PC-3 (cell line): Measurements from ENCODE around the gene PLCXD1. TPM values are rescaled to one million over a fixed set of nuclear protein-coding genes. Genes with fewer than 3 reads are reported as not detected.

ENCODE experiments used
- ATAC-seq: fragments of 200-7000 bp; cut with Tn5 transposase; 2 replicates; pipeline ENCODE4 v1.9.1; 2020; ENCODE audit warnings: mild to moderate bottlenecking, moderate library complexity
- BruUV-seq: library from RNA; stranded (reverse); fragments of 400-500 nt; replicated peaks from 2 replicates; lab custom pipeline; 2021; lab: Mats Ljungman, UMichigan
- CTCF ChIA-PET: fragments of 300-600 bp; sonication (Branson Sonifier 250); formaldehyde crosslinking; loops from one replicate; lab custom pipeline; 2022; ENCODE audit warnings: antibody characterized with exemption; lab: Charles Lee
- POLR2A ChIA-PET: fragments of 300-600 bp; sonication (Branson Sonifier 250); formaldehyde crosslinking; loops from one replicate; lab custom pipeline; 2022; ENCODE audit warnings: antibody characterized with exemption; ENCODE audit not compliant: unreplicated experiment; lab: Charles Lee
- DNase-seq: peaks from one replicate; pipeline ENCODE4 v3.0.0-alpha.2; 2015
- H2AFZ ChIP-seq: fragments of 300-600 bp; sonication (generic); 2 replicates; pipeline ENCODE4 v1.6.0; 2016; ENCODE audit warnings: antibody characterized with exemption, low read length
- H3F3A ChIP-seq: fragments of 300-600 bp; sonication (generic); one replicate; pipeline ENCODE4 v1.6.0; 2017; ENCODE audit warnings: antibody characterized with exemption, low read length, control low read depth, mild to moderate bottlenecking; ENCODE audit not compliant: unreplicated experiment
- H3K27ac ChIP-seq: fragments of 300-600 bp; sonication (generic); 2 replicates; pipeline ENCODE4 v1.5.1; 2016; ENCODE audit warnings: mild to moderate bottlenecking, low read length
- H3K27me3 ChIP-seq: fragments of 300-600 bp; sonication (generic); 2 replicates; pipeline ENCODE4 v1.6.1; 2016; ENCODE audit warnings: low read length, mixed read lengths
- H3K36me3 ChIP-seq: fragments of 300-600 bp; sonication (generic); 2 replicates; pipeline ENCODE4 v1.6.1; 2016; ENCODE audit warnings: low read depth, mixed run types, low read length, mixed read lengths
- H3K4me1 ChIP-seq: fragments of 300-600 bp; sonication (generic); 2 replicates; pipeline ENCODE4 v1.5.1; 2016; ENCODE audit warnings: low read length; ENCODE audit not compliant: insufficient read depth
- H3K4me2 ChIP-seq: fragments of 300-600 bp; sonication (generic); 2 replicates; pipeline ENCODE4 v1.6.0; 2016; ENCODE audit warnings: low read length
- H3K4me3 ChIP-seq: fragments of 300-600 bp; sonication (generic); 2 replicates; pipeline ENCODE4 v1.5.1; 2016; ENCODE audit warnings: mild to moderate bottlenecking, low read length, mixed read lengths
- H3K79me2 ChIP-seq: fragments of 300-600 bp; sonication (generic); 2 replicates; pipeline ENCODE4 v1.6.1; 2017; ENCODE audit warnings: low read length, mixed read lengths
- H3K9ac ChIP-seq: fragments of 300-600 bp; sonication (generic); 2 replicates; pipeline ENCODE4 v1.6.0; 2016; ENCODE audit warnings: mild to moderate bottlenecking, low read length
- H3K9me2 ChIP-seq: fragments of 300-600 bp; sonication (generic); replicated peaks from 2 replicates; pipeline ENCODE4 v1.6.1; 2016; ENCODE audit warnings: mixed run types, low read length, mixed read lengths
- H3K9me3 ChIP-seq: fragments of 300-600 bp; sonication (generic); 2 replicates; pipeline ENCODE4 v1.6.1; 2016; ENCODE audit warnings: low read length, mixed read lengths
- H4K20me1 ChIP-seq: fragments of 300-600 bp; sonication (generic); 2 replicates; pipeline ENCODE4 v1.6.1; 2016; ENCODE audit warnings: low read length, mixed read lengths
- EZH2 ChIP-seq: fragments of 300-600 bp; sonication (generic); IDR thresholded peaks from one replicate; pipeline ENCODE4 v1.6.1; 2017; ENCODE audit warnings: antibody characterized with exemption, mild to moderate bottlenecking, low read length; ENCODE audit not compliant: unreplicated experiment
- EZH2phosphoT487 ChIP-seq: fragments of 300-600 bp; sonication (generic); IDR thresholded peaks from 2 replicates; pipeline ENCODE4 v1.6.1; 2018; ENCODE audit warnings: mild to moderate bottlenecking, antibody characterized with exemption, low read length, borderline replicate concordance
- intact Hi-C: fragments of 100-400 bp; cut with micrococcal nuclease; formaldehyde crosslinking; loops from 2 replicates; pipeline ENCODE4 v1.9.0; 2023
- total RNA-seq: library from RNA; depleted of rRNA; stranded (reverse); fragments of >200 nt; gene quantifications from 2 replicates; pipeline ENCODE4 v1.2.3, GENCODE V29; 2014
- TF ChIP-seq, protein P1 (sequence below): fragments of 300-600 bp; sonication (generic); conservative IDR thresholded peaks from 2 replicates; pipeline ENCODE4 v1.5.1; 2017; ENCODE audit warnings: antibody characterized with exemption, low read depth, mild to moderate bottlenecking, low read length

PLCXD1 gene
- total RNA-seq, 1 experiment from 2014 or later = 25.7 TPM

DNA sequence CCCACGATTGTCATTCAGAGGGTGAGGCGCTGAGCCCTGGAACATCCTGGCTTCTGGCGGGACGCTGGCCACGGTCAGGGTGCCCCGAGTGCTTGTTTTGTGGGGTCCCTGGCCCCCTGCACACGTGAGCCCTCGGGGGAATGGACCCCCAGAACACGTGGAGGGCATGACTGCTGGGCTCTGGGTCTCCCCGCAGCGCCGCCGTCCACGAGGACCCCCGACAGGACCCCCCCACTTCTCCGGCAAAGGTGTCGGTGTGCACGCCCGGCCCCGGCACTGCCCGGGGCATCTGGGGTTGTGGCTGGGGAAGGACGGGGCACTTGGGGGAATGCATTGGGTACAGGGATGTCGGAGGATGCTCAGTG, 51.3 kb downstream of the PLCXD1 start:
- Histone ChIP-seq H3K4me2 (no peak overlapping the region), H3K27me3 (no peaks in the 10 kb centered on the region), H3K4me1 (no peaks in the 10 kb centered on the region), H3K9me3 (no peaks in the 10 kb centered on the region), H3F3A (no peaks in the 10 kb centered on the region), H4K20me1 (no peaks in the 10 kb centered on the region), H3K9me2 (no peaks in the 10 kb centered on the region), H3K4me3 (no peak overlapping the region), H3K9ac (no peak overlapping the region), H3K79me2 (no peaks in the 10 kb centered on the region), H3K27ac (no peak overlapping the region), H2AFZ (no peak overlapping the region), H3K36me3 (no peaks in the 10 kb centered on the region)
- DNase-seq (no peak), ATAC-seq (no peak)
- intact Hi-C loops = no loop called here
- no TSS peak for BruUV-seq
- ChIA-PET CTCF (no interaction called here), POLR2A (no interaction called here)
- TF ChIP-seq EZH2 (no peak), EZH2phosphoT487 (no peak)
- TF ChIP-seq, protein P1, sequence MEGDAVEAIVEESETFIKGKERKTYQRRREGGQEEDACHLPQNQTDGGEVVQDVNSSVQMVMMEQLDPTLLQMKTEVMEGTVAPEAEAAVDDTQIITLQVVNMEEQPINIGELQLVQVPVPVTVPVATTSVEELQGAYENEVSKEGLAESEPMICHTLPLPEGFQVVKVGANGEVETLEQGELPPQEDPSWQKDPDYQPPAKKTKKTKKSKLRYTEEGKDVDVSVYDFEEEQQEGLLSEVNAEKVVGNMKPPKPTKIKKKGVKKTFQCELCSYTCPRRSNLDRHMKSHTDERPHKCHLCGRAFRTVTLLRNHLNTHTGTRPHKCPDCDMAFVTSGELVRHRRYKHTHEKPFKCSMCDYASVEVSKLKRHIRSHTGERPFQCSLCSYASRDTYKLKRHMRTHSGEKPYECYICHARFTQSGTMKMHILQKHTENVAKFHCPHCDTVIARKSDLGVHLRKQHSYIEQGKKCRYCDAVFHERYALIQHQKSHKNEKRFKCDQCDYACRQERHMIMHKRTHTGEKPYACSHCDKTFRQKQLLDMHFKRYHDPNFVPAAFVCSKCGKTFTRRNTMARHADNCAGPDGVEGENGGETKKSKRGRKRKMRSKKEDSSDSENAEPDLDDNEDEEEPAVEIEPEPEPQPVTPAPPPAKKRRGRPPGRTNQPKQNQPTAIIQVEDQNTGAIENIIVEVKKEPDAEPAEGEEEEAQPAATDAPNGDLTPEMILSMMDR = no peak

DNA sequence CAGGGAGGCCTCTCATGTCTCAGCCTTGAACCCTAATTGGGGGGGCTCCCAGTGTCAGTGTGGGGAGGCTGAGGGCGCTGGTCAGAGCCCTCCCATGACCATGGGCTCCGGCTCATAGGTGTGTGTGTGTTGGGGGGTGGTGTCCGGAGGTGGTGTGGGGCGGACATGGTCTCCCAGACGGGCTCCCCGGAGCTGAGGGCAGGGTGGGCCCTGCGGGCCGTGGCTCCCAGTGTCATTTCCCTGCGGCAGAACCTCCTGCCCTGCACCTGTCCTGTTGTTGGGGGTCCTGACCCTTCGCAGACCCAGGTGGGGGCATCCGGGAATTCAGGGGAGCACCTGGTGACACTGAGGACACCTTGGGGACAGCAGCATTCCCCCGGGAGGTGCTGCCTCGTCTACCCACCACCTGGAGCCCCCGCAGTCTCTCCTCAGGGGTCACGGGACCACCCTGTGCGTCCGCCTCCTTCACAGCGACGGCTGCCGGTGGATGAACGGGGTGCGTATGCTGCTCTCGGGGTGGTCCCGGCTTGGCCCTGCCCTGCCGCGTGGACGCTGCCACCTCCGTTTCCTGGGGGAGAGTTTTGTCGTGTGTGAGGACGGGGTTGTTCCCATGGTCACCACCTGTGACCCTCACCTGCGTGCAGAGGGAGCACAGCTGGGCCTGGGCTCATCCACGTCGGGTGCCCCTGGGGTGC, 51.9 kb downstream of the PLCXD1 start:
- Histone ChIP-seq H3K27ac (no peak overlapping the region), H3F3A (no peaks in the 10 kb centered on the region), H2AFZ (no peak overlapping the region), H3K79me2 (no peaks in the 10 kb centered on the region), H3K9me2 (no peaks in the 10 kb centered on the region), H4K20me1 (no peaks in the 10 kb centered on the region), H3K9me3 (no peaks in the 10 kb centered on the region), H3K9ac (no peak overlapping the region), H3K27me3 (no peaks in the 10 kb centered on the region), H3K4me3 (no peak overlapping the region), H3K4me2 (no peak overlapping the region), H3K4me1 (no peaks in the 10 kb centered on the region), H3K36me3 (no peaks in the 10 kb centered on the region)
- TF ChIP-seq, protein P1 = no peak
- TF ChIP-seq EZH2phosphoT487 (no peak), EZH2 (no peak)
- CTCF ChIA-PET = no interaction called here
- no TSS peak for BruUV-seq
- ATAC-seq (no peak), DNase-seq (no peak)
- intact Hi-C loops = no loop called here
- POLR2A ChIA-PET = no interaction called here

DNA sequence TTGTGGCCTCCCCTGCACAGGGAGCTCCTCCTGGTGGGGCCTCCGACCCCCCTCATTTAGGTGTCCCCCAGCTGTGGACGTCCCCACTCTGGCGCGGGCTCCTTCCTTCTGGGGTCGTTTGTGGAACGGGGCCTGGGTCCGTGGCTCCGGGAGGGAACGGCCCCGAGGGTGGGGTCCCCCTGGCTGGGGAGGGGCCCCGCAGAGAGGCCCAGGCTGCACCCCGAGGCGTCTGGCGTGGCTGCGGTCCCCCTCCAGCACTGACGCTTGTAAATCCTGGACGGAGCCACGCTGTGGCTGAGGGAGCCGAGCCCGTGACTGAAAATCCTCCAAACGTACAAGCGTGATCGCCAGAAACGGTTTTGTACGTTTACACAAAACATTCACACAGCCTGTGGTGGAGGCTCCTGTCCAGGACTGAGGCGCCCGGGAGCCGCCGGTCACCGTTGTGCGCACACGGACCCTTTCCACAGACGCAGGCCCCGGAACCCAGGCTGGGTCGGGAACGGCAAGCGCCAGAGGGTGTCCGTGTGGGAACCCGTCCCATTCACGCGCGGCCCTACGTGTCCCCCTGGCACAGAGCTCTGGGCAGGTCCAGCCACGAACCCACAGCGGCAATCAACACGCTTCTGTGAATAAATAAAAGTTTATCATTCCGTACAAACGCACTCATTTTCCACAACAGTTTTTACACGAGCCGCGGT, 52.6 kb downstream of the PLCXD1 start:
- ATAC-seq = no peak
- Histone ChIP-seq H3K4me3 (no peak overlapping the region), H3K79me2 (no peaks in the 10 kb centered on the region), H3K4me2 (no peak overlapping the region), H3K9me2 (no peaks in the 10 kb centered on the region), H4K20me1 (no peaks in the 10 kb centered on the region), H3K27ac (no peak overlapping the region), H3K9me3 (no peaks in the 10 kb centered on the region), H3K36me3 (no peaks in the 10 kb centered on the region), H3F3A (no peaks in the 10 kb centered on the region), H3K4me1 (no peaks in the 10 kb centered on the region), H3K27me3 (no peaks in the 10 kb centered on the region), H3K9ac (no peak overlapping the region), H2AFZ (no peak overlapping the region)
- CTCF ChIA-PET = no interaction called here
- TF ChIP-seq, protein P1 = no peak
- TF ChIP-seq EZH2phosphoT487 (no peak), EZH2 (no peak)
- POLR2A ChIA-PET = no interaction called here
- no TSS peak for BruUV-seq
- DNase-seq = no peak
- intact Hi-C loops = no loop called here
